Measurements from ENCODE around the gene PRCD. TPM values are rescaled to one million over a fixed set of nuclear protein-coding genes. Genes with fewer than 3 reads are reported as not detected.

PRCD gene
- total RNA-seq, 1 donor from 2014 or later: 0.58 TPM

DNA sequence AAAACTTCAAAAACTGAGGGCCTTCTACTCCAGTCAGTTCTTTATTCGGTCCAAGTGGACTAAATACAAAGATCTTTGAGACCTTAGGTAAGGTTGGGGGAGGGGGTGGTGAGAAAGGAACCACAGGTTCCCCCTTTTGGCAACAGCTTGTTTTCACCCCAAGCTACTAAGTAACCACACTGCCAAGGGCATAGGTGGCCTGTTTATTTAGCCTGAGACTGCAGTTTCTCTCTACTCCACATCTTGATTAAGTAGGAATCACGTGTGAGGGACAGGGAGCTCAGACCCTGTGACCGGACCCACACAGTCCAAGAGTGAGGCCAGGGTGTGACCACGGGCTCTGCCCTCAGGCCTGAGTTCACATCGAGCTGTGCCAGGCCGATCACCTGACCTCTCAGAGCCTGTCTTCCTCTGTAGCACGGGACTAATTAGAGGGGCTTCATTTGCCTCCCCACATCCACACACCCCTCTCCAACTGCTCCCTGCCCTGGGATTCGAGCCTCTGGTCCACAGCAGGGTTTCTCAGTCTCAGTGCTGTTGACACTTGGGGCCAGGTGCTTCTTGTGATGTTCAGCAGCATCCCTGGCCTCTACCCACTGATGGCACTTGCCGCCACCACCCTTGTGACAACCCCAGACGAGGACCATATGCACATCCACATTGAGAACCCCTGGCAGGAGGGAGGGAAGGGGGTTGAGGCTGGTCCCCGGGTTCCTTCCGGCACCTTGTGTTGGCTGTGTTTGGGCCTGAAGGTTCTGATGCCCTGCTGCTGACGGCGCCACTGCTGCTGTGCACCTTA, 28.0 kb downstream of the PRCD start:
- DNase-seq (ENCODE audit: extremely low read depth, low read depth, low spot score): no peak

DNA sequence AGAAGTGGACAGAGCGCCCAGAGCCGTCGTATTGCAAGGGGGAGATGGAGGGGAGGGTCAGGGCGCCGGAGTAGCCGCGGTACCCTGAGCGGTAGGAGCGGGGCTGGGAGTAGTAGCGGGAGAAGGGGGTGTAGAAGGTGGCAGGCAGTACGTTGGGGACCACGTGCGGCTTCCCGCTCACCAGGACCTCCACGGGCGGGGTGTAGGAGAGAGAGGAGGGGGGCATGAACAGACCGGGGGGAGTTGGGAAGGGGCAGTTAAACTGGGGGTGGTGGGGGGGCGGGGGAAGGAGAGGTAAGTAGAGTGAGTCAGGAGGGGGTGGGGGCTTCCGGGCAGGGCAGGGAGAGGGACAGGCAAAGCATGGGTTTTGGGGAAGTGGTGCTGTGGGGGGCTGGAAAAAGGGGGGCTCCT, 29.0 kb downstream of the PRCD start:
- DNase-seq (ENCODE audit: extremely low read depth, low read depth, low spot score): no peak

DNA sequence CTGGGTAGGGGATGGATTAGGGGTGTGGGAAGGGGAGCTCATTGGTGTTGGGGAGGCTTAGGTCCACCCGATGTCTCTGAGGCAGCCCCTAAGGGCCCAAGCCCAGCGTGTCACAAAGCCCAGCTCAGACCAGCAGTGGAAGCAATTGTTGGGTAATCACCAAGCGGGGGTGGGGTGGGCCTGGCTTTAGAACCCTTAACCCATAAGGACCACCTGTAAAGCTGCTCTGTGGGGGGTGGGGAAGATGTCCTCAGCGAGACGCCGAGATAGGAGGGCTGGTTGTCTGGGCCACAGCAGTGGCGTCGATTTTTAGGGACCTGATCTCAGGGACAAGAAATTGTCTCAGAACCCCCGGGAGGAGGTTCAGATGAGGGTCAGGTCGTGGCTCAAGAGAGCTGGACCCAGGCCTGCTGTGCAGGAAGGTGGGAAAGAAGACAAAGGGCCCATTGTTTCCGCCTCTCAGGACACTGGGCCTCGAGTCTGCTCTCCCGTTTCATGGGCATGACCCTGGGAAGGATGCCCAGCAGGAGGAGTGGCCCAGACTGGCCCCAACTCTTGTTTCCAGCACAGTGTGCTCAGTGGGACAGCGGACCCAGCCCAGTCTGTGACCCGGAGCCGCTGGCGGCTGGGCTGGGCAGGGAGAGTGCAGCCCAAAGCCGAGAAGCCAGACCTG, 29.9 kb downstream of the PRCD start:
- no peak for DNase-seq (ENCODE audit: extremely low read depth, low read depth, low spot score)

DNA sequence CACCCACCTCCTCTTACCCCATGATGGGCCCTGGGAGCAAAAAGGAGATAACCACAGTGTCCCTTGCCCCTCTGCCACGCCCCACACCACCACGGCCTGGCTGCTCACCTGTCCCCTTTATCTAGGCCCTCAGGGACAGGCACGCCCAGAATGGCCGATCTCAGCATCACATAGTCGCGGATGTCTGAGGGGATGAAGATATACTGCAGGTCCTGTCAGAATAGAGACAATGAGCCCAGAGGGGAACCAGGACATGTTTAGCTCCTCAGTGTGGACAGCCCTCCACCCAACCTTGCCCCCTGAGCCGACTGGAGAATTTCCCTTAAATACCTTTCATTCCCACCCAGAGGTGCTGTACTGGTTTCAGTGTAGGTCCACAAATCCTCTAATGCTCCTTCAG, 30.6 kb downstream of the PRCD start:
- no peak for DNase-seq (ENCODE audit: extremely low read depth, low read depth, low spot score)

DNA sequence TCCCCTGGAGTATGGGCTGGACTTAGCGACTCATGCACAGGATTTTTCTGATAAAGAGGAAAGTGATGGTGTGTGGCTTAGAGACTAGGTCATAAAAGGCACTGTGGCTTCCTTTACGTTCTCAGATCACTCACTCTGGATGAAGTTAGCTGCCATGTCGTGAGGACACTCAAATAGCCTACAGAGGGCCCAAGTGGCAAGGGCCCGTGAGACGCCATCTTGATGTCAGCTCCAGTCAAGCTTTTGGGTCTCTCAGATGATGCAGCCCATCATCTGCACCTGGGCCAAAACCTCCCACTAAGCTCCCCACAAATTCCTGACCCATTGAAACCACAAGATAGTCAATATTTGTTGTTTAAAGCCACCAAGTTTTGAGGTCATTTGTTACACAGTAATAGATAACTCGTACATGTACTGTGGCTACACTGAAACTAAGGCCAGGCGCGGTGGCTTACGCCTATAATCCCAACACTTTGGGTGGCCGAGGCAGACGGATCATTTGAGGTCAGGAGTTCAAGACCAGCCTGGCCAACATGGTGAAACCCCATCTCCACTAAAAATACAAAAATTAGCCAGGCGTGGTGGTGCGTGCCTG, 31.1 kb downstream of the PRCD start:
- no peak for DNase-seq (ENCODE audit: extremely low read depth, low read depth, low spot score)

DNA sequence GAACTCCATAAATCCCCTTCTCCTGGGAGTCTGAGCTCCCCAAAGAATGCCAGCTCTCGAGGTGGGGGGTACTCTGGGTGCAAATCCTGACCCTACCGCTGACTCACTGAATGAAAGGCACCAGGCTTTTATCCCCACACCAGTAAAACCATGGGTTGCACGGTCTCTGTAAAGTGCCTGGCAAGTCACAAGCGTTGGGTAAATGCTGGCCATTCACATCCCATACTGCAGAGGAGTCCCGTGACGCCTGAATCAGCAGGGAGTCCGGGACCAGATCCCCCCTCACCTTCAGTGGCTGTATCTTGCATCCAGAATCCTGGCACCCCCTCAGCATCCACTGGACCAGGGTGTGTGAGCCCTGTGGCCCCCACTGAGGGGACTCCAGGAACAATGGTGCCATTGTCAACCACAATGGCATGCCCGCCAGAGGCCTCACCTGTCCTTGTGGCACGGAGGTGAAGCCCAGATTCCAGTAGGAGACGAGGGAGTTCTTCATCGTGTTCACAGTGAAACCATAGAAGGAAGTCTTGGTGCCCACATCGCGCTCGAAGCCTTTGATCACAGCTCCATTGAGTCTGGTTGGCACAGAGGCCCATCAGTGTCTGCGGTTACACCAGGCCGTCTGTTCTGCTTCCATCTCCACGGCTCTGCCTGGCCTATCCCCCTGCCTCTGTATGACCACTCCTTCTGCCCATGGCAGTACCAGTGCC, 32.5 kb downstream of the PRCD start:
- no peak for DNase-seq (ENCODE audit: extremely low read depth, low read depth, low spot score)

DNA sequence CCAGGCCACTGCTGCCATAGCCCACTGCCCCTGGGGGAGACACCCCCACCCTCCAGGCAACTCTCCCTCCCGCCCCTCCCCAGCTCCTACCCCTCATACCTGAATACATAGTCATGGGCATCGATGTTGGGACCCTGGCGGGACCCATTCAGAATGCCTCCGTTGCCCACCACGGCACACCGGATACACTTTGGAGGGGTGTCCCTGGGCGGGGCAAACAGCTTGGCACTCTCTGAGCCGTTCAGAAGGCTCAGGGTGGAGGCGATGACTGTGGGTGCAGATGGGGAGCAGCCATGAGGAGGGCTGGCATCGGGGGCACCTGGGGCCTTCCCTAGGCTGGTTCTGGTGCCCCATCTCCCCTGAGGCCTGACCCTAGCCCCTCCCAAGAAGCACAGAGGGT, 33.3 kb downstream of the PRCD start:
- DNase-seq (ENCODE audit: extremely low read depth, low read depth, low spot score): no peak

DNA sequence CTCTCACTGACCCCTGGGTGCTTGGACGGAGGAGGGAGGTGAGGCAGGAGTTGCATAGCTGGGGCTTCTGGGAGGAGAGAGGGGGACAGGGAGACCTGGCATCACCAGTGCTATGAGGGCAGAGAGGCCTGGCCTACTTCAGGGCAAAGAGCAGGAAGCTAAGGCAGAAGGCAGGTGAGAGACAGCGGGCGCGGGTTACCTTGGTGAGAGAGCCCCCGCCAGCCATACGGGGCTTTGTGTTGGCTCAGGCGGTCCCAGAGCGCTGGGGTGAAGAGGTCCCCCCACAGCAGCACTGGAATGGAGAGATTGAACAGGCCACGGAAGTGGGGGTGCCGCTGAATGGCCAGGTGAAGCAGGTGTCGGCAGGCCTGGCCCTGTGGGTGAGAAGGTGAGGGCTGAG, 34.3 kb downstream of the PRCD start:
- DNase-seq (ENCODE audit: extremely low read depth, low read depth, low spot score): no peak

DNA sequence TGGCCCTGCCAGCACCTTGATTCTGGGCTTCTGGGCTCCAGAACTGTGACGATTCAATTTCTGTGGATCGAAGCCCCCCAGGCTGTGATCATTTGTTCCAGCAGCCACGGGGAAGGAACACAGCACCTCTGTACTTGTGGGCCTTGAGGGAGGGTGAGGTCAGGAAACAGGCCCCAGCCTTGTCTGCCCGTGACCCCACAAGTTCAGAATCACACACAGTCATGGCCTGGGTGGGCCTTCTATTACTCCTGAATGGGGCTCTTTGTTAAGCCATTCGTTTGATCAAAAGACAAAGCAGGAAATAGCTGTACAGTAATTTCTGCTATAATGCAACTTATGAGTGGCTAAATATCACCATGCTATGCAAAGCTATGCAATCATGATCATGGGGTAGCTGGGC, 35.7 kb downstream of the PRCD start:
- no peak for DNase-seq (ENCODE audit: extremely low read depth, low read depth, low spot score)

DNA sequence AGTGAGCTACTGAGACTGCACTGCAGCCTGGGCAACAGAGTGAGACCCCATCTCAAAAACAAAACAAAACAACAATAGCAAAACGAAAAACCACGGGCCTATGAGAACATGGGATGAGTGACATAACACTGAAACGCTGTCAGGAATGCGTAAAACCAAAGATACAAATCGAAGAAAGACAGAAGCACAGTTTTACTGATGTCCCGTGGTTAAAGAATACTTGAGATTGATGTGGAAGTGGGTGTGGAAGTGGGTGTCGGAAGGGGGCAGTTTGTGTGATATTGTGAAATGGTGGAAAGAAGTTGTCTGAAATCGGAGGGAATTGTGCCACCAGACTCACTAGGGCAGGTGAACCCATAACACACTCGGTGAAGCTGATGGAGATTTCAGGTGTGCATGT, 36.3 kb downstream of the PRCD start:
- DNase-seq (ENCODE audit: extremely low read depth, low read depth, low spot score): no peak

DNA sequence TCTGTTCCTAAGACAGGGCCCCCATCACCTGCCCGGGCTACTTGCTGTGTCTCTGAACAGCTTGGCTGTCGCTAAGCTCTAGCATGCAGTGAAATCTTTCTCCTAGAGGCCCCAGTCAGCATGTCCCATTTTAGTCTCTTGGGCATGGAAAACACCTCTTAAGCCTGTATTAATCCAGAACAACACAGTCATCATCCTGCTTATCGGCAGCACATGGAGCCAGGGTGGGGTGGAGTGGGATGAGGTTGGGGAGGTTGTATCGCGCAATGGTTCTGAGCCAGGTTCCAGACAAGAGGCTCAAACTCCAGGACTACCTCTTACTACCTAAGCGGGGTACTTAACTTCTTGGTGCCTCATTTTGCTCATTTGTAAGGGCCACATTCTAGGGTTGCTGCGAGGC, 38.0 kb downstream of the PRCD start:
- DNase-seq (ENCODE audit: extremely low read depth, low read depth, low spot score): no peak

DNA sequence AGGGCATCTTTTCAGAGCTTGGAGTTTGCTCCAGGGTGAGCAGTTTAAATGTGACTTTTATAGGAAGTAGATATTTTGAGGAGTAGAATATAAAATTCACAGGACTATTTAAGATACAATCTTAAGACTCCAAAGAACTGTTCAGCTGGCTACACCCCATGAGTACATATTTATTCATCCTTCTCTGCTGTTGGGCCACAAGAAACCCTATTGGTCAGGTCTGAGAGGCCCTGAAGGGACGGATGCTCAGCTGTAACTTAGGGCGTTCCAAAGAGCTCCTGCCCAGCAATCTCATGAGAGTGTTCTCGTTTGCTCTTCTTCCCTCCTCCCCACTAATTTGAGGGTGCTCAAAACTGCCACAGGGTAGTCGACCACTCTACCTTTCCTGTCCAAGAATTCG, 38.5 kb downstream of the PRCD start:
- no peak for DNase-seq (ENCODE audit: extremely low read depth, low read depth, low spot score)

DNA sequence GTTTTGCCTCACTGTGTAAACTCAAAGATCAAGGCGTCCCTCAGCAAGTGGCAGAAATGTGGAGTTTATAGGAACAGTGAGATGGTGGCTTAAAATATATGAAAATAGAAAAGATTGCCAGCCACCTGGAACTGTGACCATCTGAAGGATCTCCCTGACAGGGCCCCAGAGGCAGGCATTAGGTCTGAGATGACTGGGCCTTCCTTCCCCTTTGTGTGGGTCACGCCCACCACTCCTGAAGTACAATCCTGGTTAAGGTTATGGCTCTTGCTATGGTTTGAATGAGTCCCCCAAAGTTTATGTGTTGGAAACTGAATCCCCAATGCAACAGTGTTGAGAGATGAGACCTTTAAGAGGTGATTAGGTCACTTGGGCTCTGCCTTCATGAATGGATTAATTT, 39.4 kb downstream of the PRCD start:
- DNase-seq (ENCODE audit: extremely low read depth, low read depth, low spot score): no peak

DNA sequence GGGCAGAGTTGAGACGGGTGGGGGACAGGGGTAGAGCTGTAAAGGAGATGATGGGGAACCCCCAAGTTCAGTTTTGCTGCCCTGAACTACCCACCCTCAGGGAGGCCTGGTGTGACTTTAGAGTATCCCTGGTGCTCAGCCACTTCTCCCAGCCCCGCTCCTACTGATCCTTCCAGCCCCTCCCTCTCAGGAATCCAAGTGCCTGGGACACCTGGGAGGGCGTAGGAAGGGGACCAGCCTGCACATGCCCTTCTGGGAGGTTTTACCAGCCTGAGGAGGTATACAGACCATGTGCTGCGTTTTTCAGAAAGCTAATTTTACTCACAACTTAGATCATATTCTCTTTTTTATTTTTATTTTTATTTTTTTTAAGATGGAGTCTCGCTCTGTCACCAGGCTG, 41.7 kb downstream of the PRCD start:
- no peak for DNase-seq (ENCODE audit: extremely low read depth, low read depth, low spot score)

DNA sequence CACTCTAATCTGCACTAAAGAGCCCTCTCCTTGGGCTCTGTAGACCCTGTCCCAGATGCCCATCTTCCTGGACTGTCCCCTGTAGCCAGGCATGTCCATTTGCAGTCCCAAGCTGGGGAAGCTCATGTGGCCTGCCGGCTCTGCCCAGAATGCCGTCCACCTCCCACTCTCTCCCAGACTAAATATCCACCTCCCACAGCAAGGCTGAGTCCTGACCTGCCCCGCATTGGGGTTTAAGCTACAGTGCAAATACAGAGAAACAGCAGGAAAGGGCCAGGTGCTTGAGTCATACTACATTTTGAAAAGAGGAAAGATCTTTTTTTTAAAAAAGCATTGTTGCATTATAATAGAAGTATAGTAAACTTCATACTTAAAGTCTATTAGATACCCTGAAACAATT, 42.8 kb downstream of the PRCD start:
- no peak for DNase-seq (ENCODE audit: extremely low read depth, low read depth, low spot score)

DNA sequence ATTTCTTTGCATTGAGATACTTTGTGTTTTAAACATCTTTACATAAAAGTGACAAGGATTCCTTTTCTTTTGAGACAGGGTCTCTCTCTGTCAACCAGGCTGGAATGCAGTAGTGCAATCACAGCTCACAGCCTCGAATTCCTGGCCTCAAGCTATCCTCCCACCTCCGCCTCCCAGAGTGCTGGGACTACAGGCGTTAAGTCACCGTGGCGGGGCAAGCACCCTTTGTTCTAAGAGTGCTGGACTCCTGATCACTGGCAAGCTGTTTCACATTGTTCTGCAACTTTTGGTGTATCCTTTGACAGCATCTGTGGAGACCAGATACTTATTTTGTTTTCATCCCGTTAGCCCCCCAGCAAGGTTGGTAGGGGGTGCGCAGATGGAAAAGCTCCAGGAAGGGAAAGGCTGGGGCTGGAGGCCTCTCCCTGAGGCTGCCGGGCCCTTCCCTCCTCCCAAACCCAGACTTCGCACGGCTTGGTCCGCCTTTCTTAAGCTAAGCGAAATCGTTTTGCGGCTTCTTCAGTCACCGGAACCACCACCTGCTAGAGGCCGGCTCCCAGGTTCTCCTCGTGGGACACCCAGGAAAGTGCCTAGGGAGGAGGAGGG, 44.7 kb downstream of the PRCD start:
- no peak for DNase-seq (ENCODE audit: extremely low read depth, low read depth, low spot score)

DNA sequence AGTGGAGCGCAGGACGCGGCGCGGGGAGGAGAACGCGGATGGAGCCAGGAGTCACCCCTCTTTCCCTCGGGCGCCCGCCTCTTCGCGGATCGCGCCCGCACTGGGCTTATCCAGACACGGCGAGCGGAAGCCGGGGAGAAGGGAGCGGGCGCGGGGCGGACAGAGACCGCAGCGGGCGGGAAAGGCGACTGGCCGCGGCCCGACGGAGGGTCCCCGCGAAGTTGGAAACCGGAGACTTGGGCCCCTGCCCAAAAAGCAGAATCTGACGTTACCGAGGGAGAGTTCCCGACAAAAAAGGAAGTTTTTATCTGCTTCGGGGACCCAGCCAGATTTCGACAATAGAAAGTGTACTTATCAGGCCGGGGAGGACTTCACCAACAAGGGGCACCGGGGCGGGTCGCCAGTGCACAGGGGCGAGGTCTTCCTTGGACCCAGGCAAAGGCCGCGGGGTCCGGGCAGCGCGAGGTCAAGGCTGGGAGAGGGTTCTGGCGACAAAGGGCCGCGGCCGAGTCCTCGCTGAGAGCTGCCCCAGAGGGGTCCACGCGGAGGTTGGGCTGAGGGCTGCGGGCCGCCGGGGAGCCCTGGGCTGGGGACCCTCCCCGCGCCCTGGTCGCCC, 45.3 kb downstream of the PRCD start:
- no peak for DNase-seq (ENCODE audit: extremely low read depth, low read depth, low spot score)

DNA sequence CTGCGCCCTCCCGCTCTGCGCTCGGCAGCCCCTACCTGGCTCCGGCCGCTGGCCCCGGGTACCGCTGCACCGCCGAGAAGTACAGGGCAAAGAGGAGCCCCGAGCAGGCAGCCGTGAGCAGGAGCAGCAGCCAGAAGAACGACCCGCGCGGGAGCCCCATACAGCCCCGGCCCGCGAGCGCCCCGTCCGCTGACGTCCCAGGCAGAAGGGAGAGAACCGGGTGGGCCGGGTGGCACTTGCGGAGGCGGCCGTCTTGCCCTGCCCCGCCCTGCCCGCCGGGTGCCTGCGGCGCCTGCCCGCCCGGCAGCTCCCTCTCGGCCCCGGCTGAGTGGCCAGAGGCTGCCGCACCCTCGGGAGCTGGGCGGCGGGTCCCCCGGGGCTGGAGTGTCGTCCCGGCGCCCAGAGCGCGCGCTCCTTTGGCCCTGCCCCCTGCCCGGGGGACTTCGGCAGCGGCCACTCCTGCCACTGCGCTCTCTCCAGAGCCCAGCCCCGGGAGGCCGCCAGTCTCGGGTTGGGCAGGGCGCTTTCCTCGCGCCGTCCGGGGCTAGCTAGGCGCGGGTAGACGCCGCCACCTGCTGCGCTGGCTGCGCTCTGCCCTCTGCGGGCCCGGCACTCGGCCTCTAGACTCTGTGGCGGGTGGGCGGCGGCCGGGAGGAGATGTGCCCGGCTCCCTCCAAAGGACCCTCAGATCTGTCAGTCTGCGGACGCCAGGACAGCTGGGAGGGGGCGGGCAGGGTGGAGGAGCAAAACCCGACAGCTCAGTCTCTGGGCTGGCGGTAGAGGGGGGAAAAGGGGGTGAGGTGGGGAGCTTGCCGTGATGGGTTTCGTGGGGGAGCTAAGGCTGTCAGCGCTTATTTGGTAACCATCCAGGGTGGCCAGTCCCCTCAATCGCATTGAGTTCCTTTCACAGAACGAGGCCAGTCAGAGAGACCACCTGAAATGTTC, 46.1 kb downstream of the PRCD start, which contains the start of gene ST6GALNAC2:
Gene ST6GALNAC2 (minus strand): TSS at position 212 of the 945 bp plus-strand sequence. CDS start 52 bp downstream, at position 160.
- DNase-seq (ENCODE audit: extremely low read depth, low read depth, low spot score): no peak

DNA sequence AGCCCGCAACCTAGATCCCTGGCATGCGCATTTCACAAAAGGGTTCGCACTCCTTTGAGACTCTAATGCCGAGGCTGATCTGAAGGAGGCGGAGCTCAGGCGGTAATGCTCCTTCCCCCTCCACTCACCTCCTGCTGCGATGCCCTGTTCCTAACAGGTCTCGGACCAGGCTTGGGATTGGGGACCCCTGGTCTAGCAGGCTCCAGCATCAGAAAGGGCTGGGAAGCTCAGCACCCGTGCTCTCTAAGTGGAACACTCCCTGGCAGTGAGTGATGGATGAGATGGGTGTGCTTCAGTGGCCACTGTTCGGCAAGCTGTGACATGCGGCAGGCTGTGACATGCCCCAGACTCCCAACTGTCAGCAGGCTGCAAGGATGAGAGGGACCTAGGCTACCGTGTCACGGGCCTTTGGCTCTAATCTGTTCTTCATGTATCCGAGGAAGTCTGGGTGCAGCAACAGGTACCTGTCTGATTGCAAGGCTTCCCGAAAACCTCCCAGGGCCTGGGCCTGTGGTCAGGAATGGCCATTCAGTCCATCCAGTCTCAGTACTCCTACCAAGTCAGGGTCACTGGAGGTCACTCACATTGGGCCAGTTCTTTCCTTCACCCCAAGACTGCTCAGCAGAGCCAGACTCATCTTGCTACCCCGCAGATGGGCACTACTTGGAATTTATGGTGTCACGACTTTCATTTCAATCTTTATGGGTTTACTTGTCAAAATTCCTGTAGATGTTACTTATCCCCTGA, 47.1 kb downstream of the PRCD start:
- no peak for DNase-seq (ENCODE audit: extremely low read depth, low read depth, low spot score)
